Measurements from ENCODE around the gene IER5L.

IER5L gene

GRCh38 chr9:129175825-129176633, 2.0 kb downstream of the IER5L start:
- peak overlapping the region; percentile 68 for H3K4me3 ChIP-seq (ENCODE audit: low read length)
- no peak for TF ChIP-seq CTCF (IDR thresholded peaks at IDR 0.05; ENCODE audit: insufficient read depth, low read depth, low read length, missing control alignments)
- peak; percentile 92 for DNase-seq (ENCODE audit: low read depth)

GRCh38 chr9:129175515-129175824, 2.6 kb downstream of the IER5L start:
- no peak for DNase-seq (ENCODE audit: low read depth)
- TF ChIP-seq CTCF (IDR thresholded peaks at IDR 0.05; ENCODE audit: insufficient read depth, low read depth, low read length, missing control alignments) = no peak

GRCh38 chr9:129174724-129175514, 3.1 kb downstream of the IER5L start:
- H3K4me3 ChIP-seq (ENCODE audit: low read length) = peak overlapping the region; percentile 68
- TF ChIP-seq CTCF (IDR thresholded peaks at IDR 0.05; ENCODE audit: insufficient read depth, low read depth, low read length, missing control alignments) = peak; percentile 2
- peak; percentile 72 for DNase-seq (ENCODE audit: low read depth)

More at GRCh38 chr9:129175515-129175824, 2.6 kb downstream of the IER5L start:
- peak overlapping the region; percentile 68 for H3K4me3 ChIP-seq (ENCODE audit: low read length)

- DNase-seq (ENCODE audit: low read depth) = peak; percentile 90
- peak; percentile 86 for TF ChIP-seq CTCF (IDR thresholded peaks at IDR 0.05; ENCODE audit: insufficient read depth, low read depth, low read length, missing control alignments)
Observed at GRCh38 chr9:129174102-129174723, 3.8 kb downstream of the IER5L start.

GRCh38 chr9:129173296-129174101, 4.6 kb downstream of the IER5L start:
- peak overlapping the region; percentile 68 for H3K4me3 ChIP-seq (ENCODE audit: low read length)
- DNase-seq (ENCODE audit: low read depth) = no peak
- TF ChIP-seq CTCF (IDR thresholded peaks at IDR 0.05; ENCODE audit: insufficient read depth, low read depth, low read length, missing control alignments) = no peak

More at GRCh38 chr9:129174102-129174723, 3.8 kb downstream of the IER5L start:
- peak overlapping the region; percentile 68 for H3K4me3 ChIP-seq (ENCODE audit: low read length)

- DNase-seq (ENCODE audit: low read depth) = no peak
- no peak overlapping the region for H3K4me3 ChIP-seq (ENCODE audit: low read length)
- no peak for TF ChIP-seq CTCF (IDR thresholded peaks at IDR 0.05; ENCODE audit: insufficient read depth, low read depth, low read length, missing control alignments)
Observed at GRCh38 chr9:129172816-129173215, 5.2 kb downstream of the IER5L start.
